Muscle of back (tissue), 11 donors: ENCODE data around the gene SLC28A1. TPM values are rescaled to one million over a fixed set of nuclear protein-coding genes. Genes with fewer than 3 reads are reported as not detected.
"Not testable (repeated sequence)": the region's sequence is repeated elsewhere in the genome, so short reads cannot be mapped to it uniquely, and the experiment has no call there.

Experiments used
- DNase-seq, 3 donors: peaks; one replicate each; pipeline versions ENCODE4 v3.0.0 to v3.0.0-alpha.2; 2013
- polyA plus RNA-seq, 10 donors: library from polyadenylated mRNA; unstranded; fragments of 120-200 nt; gene quantifications; one replicate each; pipeline ENCODE4 v1.2.1, GENCODE V29; 2013; ENCODE audit not compliant: insufficient read length in 10 of 10

Gene SLC28A1
- polyA plus RNA-seq, 10 donors: 0.17 to 0.58 (median 0.30) TPM

DNA sequence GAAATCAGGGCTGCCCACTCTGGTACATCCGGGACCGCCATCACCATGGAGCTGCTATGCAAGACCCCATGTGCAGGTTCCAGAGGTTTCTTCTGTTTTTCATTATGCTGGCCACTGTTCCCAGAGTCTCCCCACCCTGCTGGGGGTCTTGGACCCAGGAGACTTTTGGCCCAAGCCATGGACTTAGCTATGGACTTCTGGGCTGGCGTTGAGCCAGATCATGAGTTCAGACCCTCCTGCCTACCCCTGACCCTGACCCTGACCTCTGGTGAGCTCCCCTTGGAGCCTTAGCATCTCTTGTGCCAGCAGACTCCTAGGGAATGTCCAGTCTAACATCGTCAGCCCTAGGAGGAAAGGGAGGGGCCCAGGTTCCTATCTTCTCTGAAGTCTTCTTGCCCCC, 25.3 kb downstream of the SLC28A1 start:
- DNase-seq: no peak

DNA sequence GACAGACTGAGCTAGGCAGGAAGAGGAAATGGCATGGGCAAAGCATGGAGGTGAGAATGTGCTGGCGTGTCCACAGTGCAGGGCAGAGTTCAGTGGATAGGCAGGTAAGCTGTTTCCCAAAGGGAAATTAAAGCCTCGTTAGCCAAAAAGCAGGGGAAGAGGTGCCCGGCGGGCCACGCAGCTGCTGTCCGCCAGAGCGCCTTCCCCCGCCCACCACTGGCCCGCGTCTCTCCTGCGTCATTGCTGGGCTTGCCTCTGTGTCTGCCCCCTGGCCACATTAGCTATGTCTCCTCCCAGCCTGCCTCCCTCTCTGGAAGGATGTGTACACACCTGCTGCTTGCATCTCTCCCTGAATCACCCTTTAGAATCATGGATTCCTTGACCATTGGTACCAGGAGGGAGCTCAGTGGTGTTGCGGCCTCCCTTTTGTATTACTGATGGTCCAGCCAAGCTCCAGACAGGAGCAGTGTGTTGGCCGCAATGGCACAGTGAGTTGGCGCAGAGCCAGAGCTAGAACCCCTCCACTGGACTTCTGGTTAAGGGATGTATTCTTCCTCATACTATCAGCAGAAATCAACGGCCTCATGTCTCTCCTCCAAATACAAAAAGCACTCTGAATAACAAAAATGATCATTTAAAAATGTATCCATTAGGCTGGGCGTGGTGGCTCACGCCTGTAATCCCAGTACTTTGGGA, 26.6 kb downstream of the SLC28A1 start:
- DNase-seq: no peak

DNA sequence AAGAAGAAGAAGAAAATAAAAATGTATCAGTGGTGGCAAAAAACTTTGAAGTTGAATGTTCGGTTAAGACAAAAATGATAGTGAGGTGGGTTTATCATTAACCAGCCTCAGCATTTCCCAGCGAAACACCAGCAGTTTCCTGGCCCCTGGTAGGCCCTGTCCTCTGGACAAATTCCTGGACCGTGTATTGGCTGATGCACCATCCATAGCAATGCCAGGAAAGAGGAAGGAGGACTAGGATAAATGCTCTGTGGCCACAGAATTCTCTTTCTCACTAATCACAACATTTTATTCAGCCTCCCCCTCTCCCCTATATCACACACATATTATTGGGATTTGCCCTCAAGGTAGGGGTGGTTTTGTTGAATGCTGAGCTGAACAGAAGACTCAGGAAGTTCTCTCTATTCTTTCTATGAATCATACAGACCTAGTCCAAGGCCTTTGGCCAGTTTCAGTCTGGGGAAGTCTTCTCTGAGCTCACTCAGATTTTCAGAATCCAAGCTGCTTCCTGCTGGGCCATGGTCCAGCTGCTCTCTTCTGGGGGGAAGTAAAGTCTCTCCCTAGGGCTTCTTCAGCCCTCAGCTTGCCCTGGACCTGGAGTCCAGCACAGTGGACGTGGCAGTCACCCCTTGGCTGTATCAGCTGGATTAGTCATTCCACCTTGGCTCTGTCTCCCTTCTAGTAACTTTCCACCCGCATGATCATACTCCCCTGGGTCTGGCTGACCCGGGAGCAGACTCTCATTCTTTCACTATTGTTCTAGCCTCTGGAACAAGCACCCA, 27.6 kb downstream of the SLC28A1 start:
- DNase-seq: peak; percentile 92 to 96 (median 92)

DNA sequence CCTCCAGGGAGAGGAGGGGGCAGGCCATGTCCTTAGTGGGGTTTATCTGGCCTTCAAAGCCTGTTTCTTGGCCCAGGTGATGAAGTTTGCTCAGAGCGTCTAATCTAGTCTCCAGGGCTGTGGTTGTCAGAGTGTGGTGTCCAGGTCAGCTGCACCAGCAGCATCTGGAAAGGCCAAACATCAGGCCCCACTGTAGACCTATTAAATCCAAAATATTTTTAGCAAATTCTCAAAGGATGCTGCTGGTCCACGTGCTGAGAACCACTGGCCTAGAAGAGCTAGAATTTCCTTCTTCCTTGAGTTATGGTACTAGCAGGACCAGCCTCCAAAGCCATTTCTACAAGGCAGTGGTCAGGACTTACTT, 28.9 kb downstream of the SLC28A1 start:
- no peak for DNase-seq

DNA sequence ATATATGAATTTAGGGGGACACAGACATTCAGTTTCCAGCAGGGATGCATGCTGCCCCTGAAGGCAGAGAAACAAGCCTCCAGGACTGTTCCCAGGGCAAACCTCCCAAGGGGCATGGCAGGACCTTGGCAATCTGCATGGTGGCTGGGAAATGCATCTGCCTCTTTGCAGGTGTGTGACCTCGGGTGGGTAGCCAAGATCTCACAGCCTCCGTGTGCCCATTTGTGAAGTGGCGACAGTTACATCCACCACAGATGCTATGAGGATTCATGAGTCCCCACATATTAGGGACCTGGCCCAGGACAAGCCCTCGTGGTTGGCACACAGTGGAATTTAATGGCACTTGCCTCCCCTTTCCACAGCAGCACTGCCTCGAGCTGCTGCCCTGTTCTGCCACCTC, 29.9 kb downstream of the SLC28A1 start:
- DNase-seq: no peak

DNA sequence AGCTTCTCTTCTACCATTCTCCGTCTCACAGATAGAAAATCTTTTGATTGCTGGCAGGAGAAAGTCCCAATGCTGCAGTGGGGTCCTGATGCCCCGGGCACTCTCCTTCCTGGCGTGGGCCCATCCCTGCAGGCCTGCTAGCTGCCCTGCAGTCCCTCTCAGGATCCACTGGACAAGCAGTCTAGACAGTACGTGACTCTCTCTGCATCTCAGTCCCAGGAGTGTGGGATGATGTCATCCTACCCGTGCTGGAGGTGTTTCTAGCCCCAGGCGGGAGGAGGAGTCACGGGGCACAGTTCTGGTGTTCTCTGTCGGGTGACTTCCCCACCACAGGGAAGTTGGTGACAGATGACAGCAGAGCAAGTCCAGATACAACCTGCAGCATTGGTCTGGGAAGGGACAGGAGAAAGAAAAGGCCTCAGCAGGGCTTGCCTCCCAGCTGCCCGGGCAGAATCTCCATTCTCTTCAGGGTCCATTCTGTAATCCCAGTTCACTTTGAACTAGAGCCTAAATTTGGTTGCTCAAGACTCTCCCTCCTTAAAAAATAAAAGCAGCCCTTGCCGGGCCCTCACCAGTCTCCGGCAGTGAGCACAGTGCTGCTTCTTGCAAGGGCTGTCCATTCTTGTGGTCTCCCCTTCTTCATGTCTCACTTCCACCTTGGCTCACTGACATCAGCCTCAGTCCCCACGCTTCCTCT, 30.6 kb downstream of the SLC28A1 start:
- peak; percentile 63 to 80 (median 67) for DNase-seq

DNA sequence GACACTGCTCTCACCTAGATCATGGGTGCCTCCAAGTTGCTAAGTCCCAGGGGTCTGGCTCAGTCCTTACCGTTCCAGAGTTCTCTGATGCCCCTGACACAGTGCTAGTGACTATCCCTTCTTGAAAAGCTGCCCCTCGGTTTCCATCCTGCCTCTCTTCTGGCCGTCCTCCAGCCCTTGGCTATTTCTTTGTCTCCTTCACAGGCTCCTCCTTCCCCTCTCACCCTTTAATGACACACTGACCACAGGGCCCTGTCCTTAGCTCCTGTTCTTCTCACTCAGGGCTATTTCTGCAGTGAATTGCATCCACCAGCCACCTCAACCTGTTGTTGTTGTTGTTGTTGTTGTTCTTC, 31.1 kb downstream of the SLC28A1 start:
- peak in 1 of 3 donors; percentile 34 for DNase-seq

DNA sequence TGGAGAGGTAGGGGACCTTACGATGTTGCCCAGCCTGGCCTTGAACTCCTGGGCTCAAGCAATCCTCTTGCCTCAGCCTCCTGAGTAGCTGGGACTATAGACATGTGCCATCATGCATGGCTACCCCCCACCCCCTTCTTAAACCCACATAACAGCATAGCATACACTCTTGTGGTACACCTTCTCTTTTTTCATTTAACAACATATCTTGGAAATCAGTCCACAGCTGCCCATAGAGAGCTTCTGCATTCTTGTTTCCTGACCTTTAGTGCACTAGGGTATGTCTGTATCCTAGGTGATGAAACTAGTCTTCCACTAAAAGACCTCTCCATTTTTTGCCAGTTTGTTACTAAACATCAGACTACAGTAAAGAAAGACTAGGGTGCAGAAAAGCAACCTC, 33.0 kb downstream of the SLC28A1 start:
- DNase-seq: no peak

DNA sequence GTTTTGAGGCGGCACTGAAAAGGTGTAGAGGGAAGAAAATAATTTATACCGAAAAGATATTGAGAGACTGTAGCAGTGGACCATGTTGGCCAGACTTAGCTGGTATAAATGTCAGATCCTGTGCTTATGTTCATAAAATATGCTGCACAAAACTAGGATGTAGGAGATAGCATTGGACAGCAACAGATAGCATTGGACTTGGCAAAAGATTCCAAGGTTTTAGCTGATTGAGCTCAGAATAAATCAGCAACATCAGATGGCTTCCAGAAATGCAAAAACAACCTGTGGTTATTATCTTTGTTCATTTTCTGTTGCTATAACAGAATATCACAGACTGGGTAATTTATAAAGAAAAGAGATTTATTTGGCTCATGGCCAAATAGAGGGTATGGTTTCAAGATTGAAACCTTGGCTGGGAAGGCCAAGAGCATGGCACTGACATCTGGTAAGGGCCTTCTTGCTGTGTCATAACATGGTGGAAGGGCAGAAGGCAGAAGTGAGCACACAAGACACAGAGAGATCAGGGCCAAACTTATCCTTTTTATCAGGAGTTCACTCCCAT, 34.7 kb downstream of the SLC28A1 start:
- no peak for DNase-seq

DNA sequence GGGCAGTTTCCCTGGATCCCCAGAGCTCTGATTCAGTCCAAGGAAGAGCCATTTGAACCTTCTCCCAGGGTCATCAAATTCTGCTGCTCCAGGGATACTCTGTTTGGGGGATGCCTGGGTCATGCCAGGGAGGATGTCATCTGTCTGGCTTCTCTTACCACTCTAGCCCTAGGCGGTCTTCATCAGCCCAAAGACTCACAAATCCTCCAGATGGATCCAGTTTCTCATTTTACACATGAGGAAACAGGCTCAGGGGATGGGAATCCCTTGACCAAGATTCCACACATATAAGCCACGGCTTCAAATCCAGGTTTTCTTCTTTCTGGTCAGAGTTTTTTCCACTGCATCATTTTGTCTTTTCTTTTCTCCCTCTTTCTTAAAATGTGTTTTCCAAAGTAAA, 36.7 kb downstream of the SLC28A1 start:
- no peak for DNase-seq

DNA sequence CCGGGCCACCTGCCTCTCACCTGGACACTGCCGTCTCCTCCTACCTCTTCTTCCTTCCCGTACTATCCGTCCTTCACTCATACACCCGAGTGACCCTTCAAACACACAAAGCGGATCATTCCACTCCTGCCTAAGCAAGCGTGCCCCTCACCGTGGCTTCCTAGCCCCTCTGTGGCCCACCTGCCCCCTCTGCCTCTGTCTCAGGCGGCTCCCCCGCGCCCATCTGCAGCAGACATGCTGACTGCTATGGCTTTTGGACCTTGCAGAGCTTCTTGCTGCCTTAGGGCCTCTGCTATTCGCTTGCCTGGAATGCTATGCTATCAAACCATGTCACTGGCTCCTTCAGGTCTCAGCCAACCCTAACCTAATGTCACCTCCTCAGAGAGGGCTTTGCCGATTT, 38.1 kb downstream of the SLC28A1 start:
- DNase-seq: no peak

DNA sequence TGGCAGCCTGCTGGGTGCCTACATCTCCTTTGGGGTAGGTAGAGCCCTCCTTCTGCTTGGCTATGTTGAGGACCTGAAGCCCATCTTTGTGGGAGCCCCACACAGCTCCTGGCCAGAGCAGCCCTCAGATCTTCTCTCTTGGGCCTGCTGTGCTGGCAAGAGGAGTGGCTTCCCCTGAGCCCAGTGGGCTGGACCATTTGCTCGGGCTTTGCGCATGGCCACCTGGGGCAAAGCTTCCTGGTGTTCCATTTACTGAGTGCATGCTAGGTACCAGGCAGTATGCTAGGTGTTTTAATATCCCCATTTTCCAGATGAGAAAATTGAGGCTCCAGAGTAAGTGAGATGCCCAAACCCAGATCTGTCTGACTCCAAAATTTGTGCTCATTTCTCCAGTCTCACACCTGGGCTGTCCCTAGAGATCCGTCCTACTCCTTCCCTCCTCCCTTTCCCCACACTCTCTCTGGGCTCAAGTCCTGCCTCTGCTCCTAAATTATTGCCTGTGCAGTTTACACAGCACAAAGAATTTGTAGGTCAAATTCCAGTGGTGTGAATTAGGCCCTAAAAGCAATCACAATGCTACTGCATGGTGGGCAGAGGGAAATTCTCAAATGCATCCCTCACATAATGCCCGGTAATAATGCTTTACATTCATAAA, 39.7 kb downstream of the SLC28A1 start:
- DNase-seq: no peak

DNA sequence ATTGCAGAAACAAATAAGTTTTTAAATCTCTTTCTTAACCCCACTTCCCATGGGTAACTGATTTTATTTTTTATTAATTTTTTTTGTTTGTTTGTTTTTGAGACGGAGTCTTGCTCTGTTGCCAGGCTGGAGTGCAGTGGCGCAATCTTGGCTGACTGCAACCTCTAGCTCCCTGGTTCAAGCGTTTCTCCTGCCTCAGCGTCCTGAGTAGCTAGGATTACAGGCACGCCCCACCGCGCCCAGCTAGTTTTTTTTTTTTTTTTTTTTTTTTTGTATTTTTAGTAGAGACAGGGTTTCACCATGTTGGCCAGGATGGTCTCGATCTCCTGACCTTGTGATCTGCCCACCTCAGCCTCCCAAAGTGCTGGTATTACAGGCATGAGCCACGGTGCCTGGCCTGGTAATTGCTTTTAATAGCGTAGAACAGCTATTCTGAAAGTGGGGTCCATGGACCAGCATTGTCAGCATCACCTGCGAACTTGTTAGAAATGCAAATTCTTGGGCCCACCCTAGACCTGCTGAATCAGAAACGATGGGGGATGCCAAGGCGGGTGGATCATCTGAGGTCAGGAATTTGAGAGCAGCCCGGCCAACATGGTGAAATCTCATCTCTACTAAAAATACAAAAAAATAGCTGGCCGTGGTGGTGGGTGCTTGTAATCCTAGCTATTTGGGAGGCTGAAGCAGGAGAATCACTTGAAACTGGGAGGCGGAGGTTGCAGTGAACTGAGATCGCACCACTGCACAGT, 40.5 kb downstream of the SLC28A1 start:
- not testable (repeated sequence) for DNase-seq

DNA sequence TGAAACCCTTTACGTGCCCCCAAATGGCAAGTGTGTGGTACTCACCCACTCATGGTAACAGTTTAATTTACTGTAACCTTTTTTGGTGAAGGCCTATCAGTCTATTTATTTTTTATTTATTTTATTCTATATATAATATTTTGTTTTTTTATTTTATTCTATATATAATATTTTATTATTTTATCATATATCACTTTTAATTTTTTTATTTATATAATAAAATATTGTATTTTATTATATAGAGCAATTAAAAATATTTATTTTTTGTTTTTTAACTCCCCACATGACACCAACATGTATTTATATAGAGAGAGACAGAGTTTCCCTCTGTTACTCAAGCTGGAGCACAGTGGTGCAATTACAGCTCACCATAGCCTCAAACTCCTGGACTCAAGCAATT, 41.4 kb downstream of the SLC28A1 start:
- no peak for DNase-seq

DNA sequence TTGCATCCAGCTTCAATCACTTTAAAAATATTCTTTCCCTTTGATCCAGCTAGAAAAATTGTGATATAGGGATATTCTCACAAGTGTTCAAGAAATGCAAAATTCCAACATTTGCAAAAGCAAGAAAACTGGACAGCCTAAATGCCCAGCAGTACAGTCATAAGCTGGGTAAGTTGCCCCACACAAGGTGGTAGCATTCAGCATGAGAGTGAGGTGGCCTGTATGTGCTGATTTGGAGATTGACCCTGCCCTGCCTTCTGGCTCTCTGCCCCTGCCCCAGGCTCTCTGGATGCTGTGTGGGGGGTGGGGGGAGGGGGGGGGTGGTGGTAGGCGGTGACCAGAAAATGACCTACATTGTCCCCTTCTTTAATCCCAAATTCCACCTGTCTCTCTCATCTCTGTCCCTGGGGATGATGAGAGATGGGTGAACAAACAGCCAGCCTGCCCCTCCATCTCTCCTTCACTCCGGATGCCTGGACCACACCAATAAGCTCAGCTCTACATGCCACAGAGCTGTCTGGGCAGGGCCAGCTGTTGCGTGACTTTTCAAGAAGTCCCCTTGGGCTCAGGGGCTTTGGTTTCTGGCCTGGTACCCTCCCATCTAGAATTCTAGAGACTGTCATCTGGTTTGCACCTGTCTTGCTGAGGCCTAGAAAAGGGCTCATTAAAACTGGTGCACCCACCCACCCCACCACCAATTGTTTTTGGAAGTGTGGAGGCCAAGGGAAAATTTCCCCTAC, 42.2 kb downstream of the SLC28A1 start:
- no peak for DNase-seq

DNA sequence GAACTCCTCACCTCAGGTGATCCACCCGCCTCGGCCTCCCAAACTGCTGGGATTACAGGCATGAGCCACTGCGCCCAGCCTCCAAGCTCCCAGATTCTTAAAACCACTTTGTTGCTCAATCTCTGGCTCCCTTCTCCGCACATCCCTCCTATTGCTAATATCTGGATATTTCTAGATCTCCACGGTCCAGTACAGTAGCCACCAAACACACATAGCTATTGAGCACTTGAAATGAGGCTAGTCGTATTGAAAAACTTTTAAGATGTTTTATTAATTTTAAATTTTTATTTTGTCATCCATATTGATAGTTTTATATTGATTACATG, 44.3 kb downstream of the SLC28A1 start:
- no peak for DNase-seq

DNA sequence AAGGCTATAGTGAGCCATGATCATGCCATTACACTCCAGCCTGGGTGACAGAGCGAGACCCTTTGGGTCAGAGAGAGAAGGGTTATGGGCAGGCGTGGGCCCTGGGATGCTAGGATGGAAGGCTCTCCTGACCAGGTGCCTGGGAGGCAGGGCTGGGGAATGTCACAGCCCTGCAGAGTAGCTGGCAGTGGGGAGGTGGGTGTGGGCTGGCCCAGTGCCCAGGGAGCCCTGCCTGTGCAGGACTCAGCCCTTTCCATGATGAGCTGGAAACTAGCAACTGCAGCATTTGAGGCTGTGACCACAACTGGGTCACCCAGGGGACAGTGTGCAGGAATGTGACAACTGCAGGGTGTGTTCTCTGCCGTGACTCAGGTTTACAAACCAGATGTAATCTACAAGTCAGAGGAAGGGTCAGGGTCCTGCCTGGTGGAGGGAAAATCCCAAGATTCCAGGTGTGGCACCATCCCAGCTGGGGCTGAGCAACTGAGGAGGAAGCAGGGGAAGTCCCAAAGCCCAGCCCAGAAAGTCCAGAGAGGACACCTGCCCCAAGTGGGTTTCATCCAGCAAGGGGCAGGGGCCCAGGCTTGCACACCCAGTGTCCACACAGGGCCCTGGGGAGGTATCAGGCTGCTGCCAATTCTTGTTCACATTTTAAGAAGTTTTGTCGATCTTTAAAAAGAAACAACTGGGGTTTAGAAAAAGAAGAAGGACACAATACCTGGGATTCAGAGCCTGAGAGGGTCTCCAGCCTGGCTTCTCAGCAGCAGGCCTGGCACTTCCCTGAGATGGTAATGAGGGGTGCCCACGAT, 45.5 kb downstream of the SLC28A1 start:
- DNase-seq: peak in 2 of 3 donors; percentile 37 to 46

DNA sequence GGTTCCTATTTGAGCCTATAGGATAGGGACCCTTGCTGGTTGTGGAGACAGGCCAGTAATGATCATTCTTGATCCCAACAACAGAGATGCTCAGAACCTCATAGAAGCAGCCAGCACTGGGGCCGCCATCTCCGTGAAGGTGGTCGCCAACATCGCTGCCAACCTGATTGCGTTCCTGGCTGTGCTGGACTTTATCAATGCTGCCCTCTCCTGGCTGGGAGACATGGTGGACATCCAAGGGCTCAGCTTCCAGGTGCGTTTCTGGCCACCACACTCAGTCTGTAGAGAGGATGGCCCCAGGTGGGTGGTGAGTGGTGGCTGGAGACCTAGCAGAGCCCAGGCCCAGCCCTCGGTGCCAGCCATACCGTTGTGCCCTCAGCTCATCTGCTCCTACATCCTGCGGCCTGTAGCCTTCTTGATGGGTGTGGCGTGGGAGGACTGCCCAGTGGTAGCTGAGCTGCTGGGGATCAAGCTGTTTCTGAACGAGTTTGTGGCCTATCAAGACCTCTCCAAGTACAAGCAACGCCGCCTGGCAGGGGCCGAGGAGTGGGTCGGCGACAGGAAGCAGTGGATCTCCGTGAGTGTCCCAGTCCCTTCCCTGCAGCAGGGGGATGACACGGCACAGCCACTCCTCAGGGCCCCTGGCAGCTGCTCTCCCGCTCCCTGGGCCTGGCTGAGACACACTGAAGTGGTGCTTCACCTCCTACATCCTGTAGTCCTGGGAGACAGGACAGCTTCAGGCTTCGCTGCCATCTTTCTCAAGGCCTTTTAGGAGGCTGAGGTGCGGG, 50.7 kb downstream of the SLC28A1 start:
- DNase-seq: no peak

DNA sequence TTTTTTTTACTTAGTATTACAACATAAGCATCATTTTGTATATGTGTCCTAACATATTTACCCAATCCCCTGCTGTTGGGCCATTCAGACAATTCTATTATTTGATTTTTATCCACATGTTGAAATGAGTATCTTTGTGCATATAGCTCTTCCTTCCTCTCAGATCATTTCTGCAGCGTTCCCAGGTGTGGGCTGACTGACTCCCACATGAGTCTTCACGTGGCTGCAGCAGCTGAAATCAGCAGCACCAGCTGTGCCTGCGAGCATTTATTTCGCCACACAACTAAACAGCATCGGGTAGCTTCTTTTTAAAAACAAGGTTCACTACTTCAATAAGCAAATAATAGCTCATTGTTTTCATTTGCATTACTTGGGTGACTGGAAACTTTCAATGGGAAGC, 52.7 kb downstream of the SLC28A1 start:
- no peak for DNase-seq
